Epithelial cell of prostate (primary cell): ENCODE measurements around the gene NF2.

Experiments used
- DNase-seq: peaks from one replicate; pipeline ENCODE4 v3.0.0-alpha.2; 2011; ENCODE audit warnings: low read depth, low spot score
- H3K27ac ChIP-seq: fragments of 450-650 bp; 2 replicates; pipeline ENCODE4 v1.5.1; 2017; ENCODE audit warnings: mild to moderate bottlenecking

NF2 gene

GRCh38 chr22:29628996-29629902, 25.8 kb downstream of the NF2 start:
- H3K27ac ChIP-seq: no peak overlapping the region
- no peak for DNase-seq

- no peak for DNase-seq
- H3K27ac ChIP-seq: no peak overlapping the region
Measured at GRCh38 chr22:29629903-29630516, 26.6 kb downstream of the NF2 start.

GRCh38 chr22:29630987-29631386, 27.6 kb downstream of the NF2 start:
- no peak overlapping the region for H3K27ac ChIP-seq
- DNase-seq: no peak

GRCh38 chr22:29631725-29632124, 28.3 kb downstream of the NF2 start:
- H3K27ac ChIP-seq: no peak overlapping the region
- no peak for DNase-seq

- DNase-seq: no peak
- H3K27ac ChIP-seq: no peak overlapping the region
Measured at GRCh38 chr22:29632672-29633071, 29.2 kb downstream of the NF2 start.

- DNase-seq: no peak
- H3K27ac ChIP-seq: no peak overlapping the region
Measured at GRCh38 chr22:29633514-29634312, 30.3 kb downstream of the NF2 start.

- DNase-seq: no peak
- H3K27ac ChIP-seq: no peak overlapping the region
Measured at GRCh38 chr22:29634847-29635246, 31.4 kb downstream of the NF2 start.

GRCh38 chr22:29635734-29636357, 32.4 kb downstream of the NF2 start:
- no peak overlapping the region for H3K27ac ChIP-seq
- no peak for DNase-seq

- DNase-seq: no peak
- no peak overlapping the region for H3K27ac ChIP-seq
Measured at GRCh38 chr22:29636751-29637150, 33.3 kb downstream of the NF2 start.

GRCh38 chr22:29637181-29637580, 33.7 kb downstream of the NF2 start:
- DNase-seq: no peak
- H3K27ac ChIP-seq: no peak overlapping the region

GRCh38 chr22:29638678-29639077, 35.2 kb downstream of the NF2 start:
- H3K27ac ChIP-seq: no peak overlapping the region
- DNase-seq: no peak

GRCh38 chr22:29639096-29639495, 35.7 kb downstream of the NF2 start:
- no peak for DNase-seq
- no peak overlapping the region for H3K27ac ChIP-seq

- DNase-seq: no peak
- no peak overlapping the region for H3K27ac ChIP-seq
Measured at GRCh38 chr22:29641042-29641699, 37.7 kb downstream of the NF2 start.

- H3K27ac ChIP-seq: no peak overlapping the region
- DNase-seq: no peak
Measured at GRCh38 chr22:29641700-29642330, 38.4 kb downstream of the NF2 start.

GRCh38 chr22:29642694-29643093, 39.3 kb downstream of the NF2 start:
- no peak for DNase-seq
- H3K27ac ChIP-seq: no peak overlapping the region

GRCh38 chr22:29647954-29648737, 44.7 kb downstream of the NF2 start:
- DNase-seq: no peak

GRCh38 chr22:29650370-29650769, 46.9 kb downstream of the NF2 start:
- DNase-seq: no peak

More at GRCh38 chr22:29647954-29648737, 44.7 kb downstream of the NF2 start:
- H3K27ac ChIP-seq: no peak overlapping the region

GRCh38 chr22:29651652-29652051, 48.2 kb downstream of the NF2 start:
- no peak overlapping the region for H3K27ac ChIP-seq
- DNase-seq: no peak

More at GRCh38 chr22:29650370-29650769, 46.9 kb downstream of the NF2 start:
- H3K27ac ChIP-seq: no peak overlapping the region

GRCh38 chr22:29654420-29654819, 51.0 kb downstream of the NF2 start:
- DNase-seq: no peak
- no peak overlapping the region for H3K27ac ChIP-seq
